AG10803 (cell line): ENCODE data around the gene GPX8.
A peak's percentile ranks its signal among the peaks of the same experiment; 100 is the strongest.

Source experiments
- DNase-seq: peaks from one replicate; pipeline ENCODE4 v3.0.0; 2010; ENCODE audit warnings: low read depth
- H3K4me3 ChIP-seq: 2 replicates; pipeline ENCODE4 v1.5.1; 2011; ENCODE audit warnings: mild to moderate bottlenecking, low read length, control low read depth
- TF ChIP-seq, protein P1 (sequence below): conservative IDR thresholded peaks from 2 replicates; pipeline ENCODE4 v1.5.1; 2011; ENCODE audit warnings: mild to moderate bottlenecking, low read length, control low read depth, inconsistent platforms

GPX8 gene

GRCh38 chr5:55149308-55149795 is 10.6 kb upstream of the GPX8 start:
- TF ChIP-seq, protein P1, sequence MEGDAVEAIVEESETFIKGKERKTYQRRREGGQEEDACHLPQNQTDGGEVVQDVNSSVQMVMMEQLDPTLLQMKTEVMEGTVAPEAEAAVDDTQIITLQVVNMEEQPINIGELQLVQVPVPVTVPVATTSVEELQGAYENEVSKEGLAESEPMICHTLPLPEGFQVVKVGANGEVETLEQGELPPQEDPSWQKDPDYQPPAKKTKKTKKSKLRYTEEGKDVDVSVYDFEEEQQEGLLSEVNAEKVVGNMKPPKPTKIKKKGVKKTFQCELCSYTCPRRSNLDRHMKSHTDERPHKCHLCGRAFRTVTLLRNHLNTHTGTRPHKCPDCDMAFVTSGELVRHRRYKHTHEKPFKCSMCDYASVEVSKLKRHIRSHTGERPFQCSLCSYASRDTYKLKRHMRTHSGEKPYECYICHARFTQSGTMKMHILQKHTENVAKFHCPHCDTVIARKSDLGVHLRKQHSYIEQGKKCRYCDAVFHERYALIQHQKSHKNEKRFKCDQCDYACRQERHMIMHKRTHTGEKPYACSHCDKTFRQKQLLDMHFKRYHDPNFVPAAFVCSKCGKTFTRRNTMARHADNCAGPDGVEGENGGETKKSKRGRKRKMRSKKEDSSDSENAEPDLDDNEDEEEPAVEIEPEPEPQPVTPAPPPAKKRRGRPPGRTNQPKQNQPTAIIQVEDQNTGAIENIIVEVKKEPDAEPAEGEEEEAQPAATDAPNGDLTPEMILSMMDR, result no peak
- no peak for DNase-seq
- H3K4me3 ChIP-seq, result no peak overlapping the region

GRCh38 chr5:55151923-55152842 is 7.8 kb upstream of the GPX8 start:
- peak; percentile 69 for DNase-seq
- TF ChIP-seq, protein P1, result no peak
- no peak overlapping the region for H3K4me3 ChIP-seq

GRCh38 chr5:55154873-55155272 is 5.1 kb upstream of the GPX8 start:
- no peak overlapping the region for H3K4me3 ChIP-seq
- TF ChIP-seq, protein P1, result no peak
- DNase-seq, result peak; percentile 62

DNA sequence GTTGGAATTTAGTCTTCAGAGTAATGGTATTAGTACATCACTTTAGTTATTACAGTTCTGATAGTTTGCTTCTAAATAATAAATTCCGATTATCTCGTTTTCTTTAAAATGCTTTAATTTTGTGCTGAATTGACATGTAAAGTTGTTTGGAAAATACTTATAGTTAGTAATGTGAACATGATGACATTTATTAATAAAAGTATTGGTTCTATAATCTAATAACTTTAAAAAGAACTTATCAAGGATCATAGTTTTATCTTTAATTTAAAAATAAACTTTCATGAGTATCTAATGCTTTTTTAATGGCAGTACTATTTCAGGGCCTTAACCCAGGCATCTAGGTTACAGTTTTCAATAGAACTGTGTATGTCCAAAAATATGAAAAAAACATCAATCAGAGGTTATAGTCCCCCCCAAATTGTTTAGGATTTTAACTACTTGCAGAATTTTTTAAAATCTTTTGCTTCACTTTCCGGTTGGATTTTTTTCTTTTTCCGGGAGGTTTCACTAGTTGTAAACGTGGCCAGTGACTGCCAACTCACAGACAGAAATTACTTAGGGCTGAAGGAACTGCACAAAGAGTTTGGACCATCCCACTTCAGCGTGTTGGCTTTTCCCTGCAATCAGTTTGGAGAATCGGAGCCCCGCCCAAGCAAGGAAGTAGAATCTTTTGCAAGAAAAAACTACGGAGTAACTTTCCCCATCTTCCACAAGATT is 680 bp downstream of the GPX8 start:
- TF ChIP-seq, protein P1, result no peak
- peak overlapping the region; percentile 65 for H3K4me3 ChIP-seq
- DNase-seq, result peak; percentile 96

DNA sequence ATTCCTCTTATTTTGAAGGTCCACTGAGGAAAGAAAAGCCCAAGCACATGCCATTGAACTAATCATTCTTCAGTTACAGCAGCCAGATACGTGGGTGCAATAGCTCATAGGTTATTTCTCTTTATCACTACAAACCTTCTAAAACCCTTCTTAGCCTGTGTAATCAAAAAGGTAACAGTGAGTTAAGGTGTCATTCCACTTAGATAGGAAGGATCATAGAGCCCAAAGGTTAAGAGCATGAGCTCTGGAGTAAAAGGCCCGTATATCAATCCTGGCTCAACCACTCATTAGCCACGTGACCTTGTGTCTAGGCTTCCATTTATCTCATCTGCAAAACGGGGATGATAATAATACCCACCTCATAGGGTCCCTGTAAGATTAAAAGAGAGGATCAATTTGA is 2.7 kb downstream of the GPX8 start:
- no peak overlapping the region for H3K4me3 ChIP-seq
- DNase-seq, result no peak
- TF ChIP-seq, protein P1, result no peak

- no peak for DNase-seq
- TF ChIP-seq, protein P1, result no peak
- H3K4me3 ChIP-seq, result no peak overlapping the region
These were observed 11.5 kb downstream of the GPX8 start for GRCh38 chr5:55171471-55171870.
